ENCODE measurements around the gene DHRS7B.
"Not testable (repeated sequence)": the region's sequence is repeated elsewhere in the genome, so short reads cannot be mapped to it uniquely, and the experiment has no call there.

DHRS7B gene

GRCh38 chr17:21217346-21217745 is 90.6 kb downstream of the DHRS7B start:
- DNase-seq = no peak
- intact Hi-C loops (cut with DNase I) = loop anchor here (10.0 kb wide), 1 partner anchor 103 kb away; no protein-coding TSS in a partner anchor

GRCh38 chr17:21218101-21218500 is 91.3 kb downstream of the DHRS7B start:
- peak in 36 of 42 donors; percentile 15 to 84 (median 58) for DNase-seq
- intact Hi-C loops (cut with DNase I) = loop anchor here (10.0 kb wide), 1 partner anchor 103 kb away; no protein-coding TSS in a partner anchor

- intact Hi-C loops (cut with DNase I) = loop anchor here (10.0 kb wide), 1 partner anchor 104 kb away; no protein-coding TSS in a partner anchor
- DNase-seq = no peak
Observed at GRCh38 chr17:21218831-21219380, 92.1 kb downstream of the DHRS7B start.

- DNase-seq = no peak
- intact Hi-C loops (cut with DNase I) = no loop called here
Observed at GRCh38 chr17:21223086-21223485, 96.3 kb downstream of the DHRS7B start.

GRCh38 chr17:21227277-21227676 is 100.5 kb downstream of the DHRS7B start:
- DNase-seq; intact Hi-C loops (cut with DNase I): not testable (repeated sequence)

GRCh38 chr17:21228111-21228510 is 101.3 kb downstream of the DHRS7B start:
- no peak for DNase-seq

GRCh38 chr17:21228845-21229244 is 102.1 kb downstream of the DHRS7B start:
- intact Hi-C loops (cut with DNase I) = no loop called here
- no peak for DNase-seq

More at GRCh38 chr17:21228111-21228510, 101.3 kb downstream of the DHRS7B start:
- intact Hi-C loops (cut with DNase I) = no loop called here

GRCh38 chr17:21231533-21231932 is 104.8 kb downstream of the DHRS7B start:
- intact Hi-C loops (cut with DNase I) = no loop called here
- no peak for DNase-seq

- intact Hi-C loops (cut with DNase I) = no loop called here
- DNase-seq = no peak
Observed at GRCh38 chr17:21232033-21232749, 105.4 kb downstream of the DHRS7B start.

GRCh38 chr17:21233581-21234347 is 107.0 kb downstream of the DHRS7B start:
- DNase-seq = no peak
- intact Hi-C loops (cut with DNase I) = no loop called here

GRCh38 chr17:21235921-21236320 is 109.2 kb downstream of the DHRS7B start:
- intact Hi-C loops (cut with DNase I) = no loop called here
- no peak for DNase-seq

GRCh38 chr17:21239680-21240368 is 113.1 kb downstream of the DHRS7B start:
- intact Hi-C loops (cut with DNase I) = loop anchor here (10.0 kb wide), 1 partner anchor 125 kb away; no protein-coding TSS in a partner anchor

GRCh38 chr17:21240369-21241055 is 113.7 kb downstream of the DHRS7B start:
- intact Hi-C loops (cut with DNase I) = loop anchor here (10.0 kb wide), 1 partner anchor 126 kb away; no protein-coding TSS in a partner anchor
- DNase-seq = no peak

More at GRCh38 chr17:21239680-21240368, 113.1 kb downstream of the DHRS7B start:
- DNase-seq = no peak

Data from head of caudate nucleus (tissue), 42 donors.